Measurements from ENCODE around the gene EXOC6B. TPM values are rescaled to one million over a fixed set of nuclear protein-coding genes. Genes with fewer than 3 reads are reported as not detected.

Gene EXOC6B
- total RNA-seq, 2 donors from 2014 or later = 16.6 to 36.6 TPM

GRCh38 chr2:72204786-72205503, 620.9 kb downstream of the EXOC6B start:
- H3K27me3 ChIP-seq (replicated peaks; ENCODE audit: insufficient read depth) = no peaks in the 10 kb centered on the region
- intact Hi-C loops (cut with DNase I) = no loop called here
- TF ChIP-seq POLR2A (IDR thresholded peaks at IDR 0.05) (no peak), POLR2AphosphoS5 (IDR thresholded peaks at IDR 0.05) (no peak), CTCF (IDR thresholded peaks at IDR 0.05) (no peak)
- H3K36me3 ChIP-seq = no peaks in the 10 kb centered on the region
- 38% methylated on average over 3 of the region's 3 CpGs for WGBS
- no peaks in the 10 kb centered on the region for H3K9me3 ChIP-seq
- H3K4me3 ChIP-seq = no peak overlapping the region
- DNase-seq (ENCODE audit: low spot score) = no peak
- H3K27ac ChIP-seq = peak overlapping the region in 1 of 2 donors; percentile 16
- no peaks in the 10 kb centered on the region for H3K4me1 ChIP-seq (replicated peaks)

- WGBS = 24% methylated on average over 8 of the region's 8 CpGs
- TF ChIP-seq POLR2A (IDR thresholded peaks at IDR 0.05) (no peak), POLR2AphosphoS5 (IDR thresholded peaks at IDR 0.05) (no peak), CTCF (IDR thresholded peaks at IDR 0.05) (no peak)
- peak overlapping the region in 1 of 2 donors; percentile 16 for H3K27ac ChIP-seq
- H3K9me3 ChIP-seq = no peaks in the 10 kb centered on the region
- intact Hi-C loops (cut with DNase I) = no loop called here
- no peak for DNase-seq (ENCODE audit: low spot score)
- no peak overlapping the region for H3K4me3 ChIP-seq
- no peaks in the 10 kb centered on the region for H3K4me1 ChIP-seq (replicated peaks)
- no peaks in the 10 kb centered on the region for H3K36me3 ChIP-seq
- H3K27me3 ChIP-seq (replicated peaks; ENCODE audit: insufficient read depth) = no peaks in the 10 kb centered on the region
These were observed 621.6 kb downstream of the EXOC6B start for GRCh38 chr2:72204156-72204785.

GRCh38 chr2:72198532-72199241, 627.1 kb downstream of the EXOC6B start:
- intact Hi-C loops (cut with DNase I) = no loop called here
- TF ChIP-seq POLR2A (IDR thresholded peaks at IDR 0.05) (no peak), CTCF (IDR thresholded peaks at IDR 0.05) (peak in 1 of 4 experiments; percentile 16), POLR2AphosphoS5 (IDR thresholded peaks at IDR 0.05) (no peak)
- no peak for DNase-seq (ENCODE audit: low spot score)
- Histone ChIP-seq H3K9me3 (no peaks in the 10 kb centered on the region), H3K27ac (no peak overlapping the region), H3K27me3 (replicated peaks; ENCODE audit: insufficient read depth) (no peaks in the 10 kb centered on the region), H3K36me3 (no peaks in the 10 kb centered on the region), H3K4me1 (replicated peaks) (peaks cover 3% of the 10 kb centered on the region), H3K4me3 (no peak overlapping the region)
- 56% methylated on average over 2 of the region's 2 CpGs for WGBS

GRCh38 chr2:72193723-72194122, 632.1 kb downstream of the EXOC6B start:
- Histone ChIP-seq H3K27me3 (replicated peaks; ENCODE audit: insufficient read depth) (no peaks in the 10 kb centered on the region), H3K36me3 (no peaks in the 10 kb centered on the region), H3K4me3 (no peak overlapping the region), H3K9me3 (no peaks in the 10 kb centered on the region), H3K27ac (no peak overlapping the region), H3K4me1 (replicated peaks) (peaks cover 3% of the 10 kb centered on the region)
- TF ChIP-seq POLR2AphosphoS5 (IDR thresholded peaks at IDR 0.05) (no peak), CTCF (IDR thresholded peaks at IDR 0.05) (no peak), POLR2A (IDR thresholded peaks at IDR 0.05) (no peak)
- no peak for DNase-seq (ENCODE audit: low spot score)
- intact Hi-C loops (cut with DNase I) = no loop called here

Measured in prostate gland (tissue), 2 donors.